GM23248 (cell line): ENCODE measurements around the gene AQP2. TPM values are rescaled to one million over a fixed set of nuclear protein-coding genes. Genes with fewer than 3 reads are reported as not detected.

ENCODE experiments used
- DNase-seq: peaks from one replicate; pipeline ENCODE4 v3.0.0-alpha.2; 2015
- H2AFZ ChIP-seq: fragments of 200-600 bp; sonication (generic); 2 replicates; pipeline ENCODE4 v1.6.1; 2016; ENCODE audit warnings: antibody characterized with exemption
- H3F3A ChIP-seq: fragments of 200-600 bp; sonication (generic); 2 replicates; pipeline ENCODE4 v1.6.1; 2016; ENCODE audit warnings: mild to moderate bottlenecking, antibody characterized with exemption, mixed run types; ENCODE audit not compliant: insufficient read depth
- H3K27ac ChIP-seq: fragments of 200-600 bp; sonication (generic); 2 replicates; pipeline ENCODE4 v1.5.1; 2016; ENCODE audit warnings: mild to moderate bottlenecking
- H3K27me3 ChIP-seq: fragments of 200-600 bp; sonication (generic); replicated peaks from 2 replicates; pipeline ENCODE4 v1.6.1; 2016; ENCODE audit warnings: mild to moderate bottlenecking; ENCODE audit not compliant: insufficient read depth
- H3K36me3 ChIP-seq: fragments of 200-600 bp; sonication (generic); 2 replicates; pipeline ENCODE4 v1.6.1; 2016; ENCODE audit warnings: low read depth, mild to moderate bottlenecking
- H3K4me1 ChIP-seq: fragments of 200-600 bp; sonication (generic); 2 replicates; pipeline ENCODE4 v1.6.1; 2016; ENCODE audit warnings: mild to moderate bottlenecking; ENCODE audit not compliant: insufficient read depth
- H3K4me2 ChIP-seq: fragments of 200-600 bp; sonication (generic); one replicate; pipeline ENCODE4 v1.6.1; 2016; ENCODE audit warnings: mild to moderate bottlenecking; ENCODE audit not compliant: unreplicated experiment
- H3K4me3 ChIP-seq: fragments of 200-600 bp; sonication (generic); 2 replicates; pipeline ENCODE4 v1.5.1; 2016; ENCODE audit warnings: mild to moderate bottlenecking
- H3K79me2 ChIP-seq: fragments of 200-600 bp; sonication (generic); 2 replicates; pipeline ENCODE4 v1.6.1; 2016; ENCODE audit warnings: mild to moderate bottlenecking; ENCODE audit not compliant: insufficient read depth
- H3K9ac ChIP-seq: fragments of 200-600 bp; sonication (generic); 2 replicates; pipeline ENCODE4 v1.6.1; 2016; ENCODE audit warnings: mild to moderate bottlenecking
- H3K9me2 ChIP-seq: fragments of 200-600 bp; sonication (generic); 2 replicates; pipeline ENCODE4 v1.6.1; 2016; ENCODE audit warnings: mixed run types, mild to moderate bottlenecking, moderate library complexity; ENCODE audit not compliant: insufficient read depth
- H3K9me3 ChIP-seq: fragments of 200-600 bp; sonication (generic); one replicate; pipeline ENCODE4 v1.6.1; 2017; ENCODE audit warnings: low read depth
- H4K20me1 ChIP-seq: fragments of 200-600 bp; sonication (generic); 2 replicates; pipeline ENCODE4 v1.6.0; 2016; ENCODE audit not compliant: insufficient read depth
- EZH2 ChIP-seq: fragments of 200-600 bp; sonication (generic); IDR thresholded peaks from 2 replicates; pipeline ENCODE4 v1.6.1; 2018; ENCODE audit warnings: antibody characterized with exemption, mild to moderate bottlenecking; ENCODE audit not compliant: insufficient read depth, poor library complexity, severe bottlenecking
- EZH2phosphoT487 ChIP-seq: fragments of 200-600 bp; sonication (generic); IDR thresholded peaks from 2 replicates; pipeline ENCODE4 v1.6.1; 2018; ENCODE audit warnings: antibody characterized with exemption, moderate library complexity, mild to moderate bottlenecking, low read depth; ENCODE audit not compliant: insufficient read depth
- WGBS, 2 experiments: methylation state at CpG; one replicate each; pipeline ENCODE4 v1.1.6; 2015 to 2017; ENCODE audit warnings: low lambda C conversion rate in 2 of 2, low coverage in 1 of 2; ENCODE audit errors: missing lambda C conversion rate in 2 of 2; 5-methylcytosine and 5-hydroxymethylcytosine counted together
- in situ Hi-C: fragments of 300-500 bp; cut with MboI; formaldehyde crosslinking; loops from 2 replicates; pipeline ENCODE4 v1.15.0; 2020
- polyA plus RNA-seq: library from polyadenylated mRNA; unstranded; fragments of >200 nt; fragmentation: Nextera tagmentation; extraction: Ambion mirVana; gene quantifications from 2 replicates; pipeline ENCODE4 v1.2.1, GENCODE V29; 2016
- total RNA-seq: library from RNA; depleted of rRNA; stranded (reverse); fragments of >200 nt; shearing (Covaris generic); gene quantifications from 2 replicates; pipeline ENCODE4 v1.2.3, GENCODE V29; 2014

The AQP2 gene
- total and polyA plus RNA-seq, 2 experiments from 2014 or later = not detected

- Histone ChIP-seq H3K27me3 (no peaks in the 10 kb centered on the region), H4K20me1 (no peaks in the 10 kb centered on the region), H3K9ac (no peak overlapping the region), H3K4me3 (no peak overlapping the region), H2AFZ (no peak overlapping the region), H3K9me3 (no peaks in the 10 kb centered on the region), H3F3A (peaks cover 9% of the 10 kb centered on the region; the same call in 1 of the 2 replicates), H3K4me2 (no peak overlapping the region), H3K4me1 (no peaks in the 10 kb centered on the region), H3K36me3 (peaks cover 25% of the 10 kb centered on the region), H3K9me2 (no peaks in the 10 kb centered on the region), H3K27ac (no peak overlapping the region), H3K79me2 (no peaks in the 10 kb centered on the region)
- DNase-seq = peak; percentile 69
- WGBS, 2 experiments = 64 to 73% methylated on average over 4 of the region's 4 CpGs
- TF ChIP-seq EZH2phosphoT487 (no peak), EZH2 (no peak)
- in situ Hi-C loops = no loop called here
These were observed 39.7 kb downstream of the AQP2 start for GRCh38 chr12:49990273-49990672.

- Histone ChIP-seq H3K27ac (no peak overlapping the region), H3K9me3 (no peaks in the 10 kb centered on the region), H3K4me1 (no peaks in the 10 kb centered on the region), H3K4me3 (no peak overlapping the region), H3K36me3 (peaks cover 19% of the 10 kb centered on the region; the same call in 1 of the 2 replicates), H3F3A (0 out of 2 replicates have a peak, but pooled peaks cover 5% of the 10 kb centered on the region), H3K9ac (no peak overlapping the region), H3K9me2 (no peaks in the 10 kb centered on the region), H2AFZ (no peak overlapping the region), H4K20me1 (no peaks in the 10 kb centered on the region), H3K4me2 (no peak overlapping the region), H3K79me2 (no peaks in the 10 kb centered on the region; the same call in 1 of the 2 replicates), H3K27me3 (no peaks in the 10 kb centered on the region)
- in situ Hi-C loops = no loop called here
- WGBS, 2 experiments = 93% methylated on average over 2 of the region's 2 CpGs
- TF ChIP-seq EZH2phosphoT487 (no peak), EZH2 (no peak)
- DNase-seq = no peak
These were observed 47.9 kb downstream of the AQP2 start for GRCh38 chr12:49998453-49998852.

- Histone ChIP-seq H4K20me1 (no peaks in the 10 kb centered on the region), H3K27me3 (no peaks in the 10 kb centered on the region), H3K9me3 (no peaks in the 10 kb centered on the region), H3K4me3 (no peak overlapping the region), H3K79me2 (peaks cover 34% of the 10 kb centered on the region), H2AFZ (no peak overlapping the region), H3K9ac (no peak overlapping the region), H3K27ac (no peak overlapping the region), H3K4me2 (no peak overlapping the region), H3F3A (peaks cover 28% of the 10 kb centered on the region; the same call in 1 of the 2 replicates), H3K4me1 (peaks cover 10% of the 10 kb centered on the region), H3K36me3 (peaks cover 7% of the 10 kb centered on the region), H3K9me2 (no peaks in the 10 kb centered on the region)
- TF ChIP-seq EZH2phosphoT487 (no peak), EZH2 (no peak)
- peak; percentile 45 for DNase-seq
- in situ Hi-C loops = no loop called here
- WGBS, 2 experiments = 83 to 92% methylated on average over 2 of the region's 2 CpGs
These were observed 53.1 kb downstream of the AQP2 start for GRCh38 chr12:50003595-50003994.

- no peak overlapping the region for H3K4me2 ChIP-seq
- no peaks in the 10 kb centered on the region for H4K20me1 ChIP-seq
- peaks cover 7% of the 10 kb centered on the region for H3K36me3 ChIP-seq
- no peaks in the 10 kb centered on the region for H3K9me3 ChIP-seq
- peaks cover 10% of the 10 kb centered on the region for H3K4me1 ChIP-seq
- DNase-seq = no peak
- TF ChIP-seq EZH2phosphoT487 (no peak), EZH2 (no peak)
- H3K27ac ChIP-seq = no peak overlapping the region
- H3F3A ChIP-seq = peaks cover 28% of the 10 kb centered on the region; the same call in 1 of the 2 replicates
- no peaks in the 10 kb centered on the region for H3K27me3 ChIP-seq
- H3K9me2 ChIP-seq = no peaks in the 10 kb centered on the region
- peaks cover 45% of the 10 kb centered on the region for H3K79me2 ChIP-seq
- in situ Hi-C loops = no loop called here
- H2AFZ ChIP-seq = no peak overlapping the region
- H3K9ac ChIP-seq = no peak overlapping the region
- no peak overlapping the region for H3K4me3 ChIP-seq
These were observed 54.2 kb downstream of the AQP2 start for GRCh38 chr12:50004696-50005095.

GRCh38 chr12:50005175-50005574 lies 54.6 kb downstream of the AQP2 start:
- Histone ChIP-seq H3K4me1 (peaks cover 10% of the 10 kb centered on the region), H2AFZ (no peak overlapping the region), H3K9ac (no peak overlapping the region), H3K4me2 (no peak overlapping the region), H3K79me2 (peaks cover 50% of the 10 kb centered on the region), H3K27ac (no peak overlapping the region), H3K9me3 (no peaks in the 10 kb centered on the region), H3F3A (peaks cover 28% of the 10 kb centered on the region; the same call in 1 of the 2 replicates), H3K9me2 (no peaks in the 10 kb centered on the region), H3K4me3 (no peak overlapping the region), H4K20me1 (no peaks in the 10 kb centered on the region), H3K36me3 (peaks cover 7% of the 10 kb centered on the region), H3K27me3 (no peaks in the 10 kb centered on the region)
- in situ Hi-C loops = no loop called here
- TF ChIP-seq EZH2phosphoT487 (no peak), EZH2 (no peak)
- 59 to 72% methylated on average over 3 of the region's 3 CpGs for whole genome bisulfite sequencing, 2 experiments
- no peak for DNase-seq
